HCT116 (cell line): ENCODE results near the gene JUN. TPM values are rescaled to one million over a fixed set of nuclear protein-coding genes. Genes with fewer than 3 reads are reported as not detected.

Experiments used
- ATAC-seq: fragments of 200-7000 bp; cut with Tn5 transposase; 2 replicates; pipeline ENCODE4 v1.9.1; 2020; ENCODE audit warnings: mild to moderate bottlenecking, moderate library complexity
- BruUV-seq: library from RNA; stranded (reverse); fragments of 400-500 nt; replicated peaks from 2 replicates; lab custom pipeline; 2021; lab: Mats Ljungman, UMichigan
- CTCF ChIA-PET: fragments of 300-600 bp; sonication (Branson Sonifier 250); formaldehyde crosslinking; loops from one replicate; lab custom pipeline; 2021; ENCODE audit warnings: antibody characterized with exemption; lab: Charles Lee
- POLR2A ChIA-PET: fragments of 300-600, 350-600 bp; sonication (Branson Sonifier 250); formaldehyde crosslinking; loops from one replicate; lab custom pipeline; 2021; ENCODE audit warnings: antibody characterized with exemption; lab: Charles Lee
- RAD21 ChIA-PET, 2 experiments: fragments of 300-600 bp; sonication (Branson Sonifier 250); formaldehyde crosslinking; loops; one replicate each; lab custom pipeline; 2023; ENCODE audit warnings: low total read pairs in 2 of 2; ENCODE audit not compliant: uncharacterized antibody in 2 of 2, unreplicated experiment in 2 of 2, low non-redundant PET in 1 of 2; lab: Charles Lee
- DNase-seq: peaks from one replicate; pipeline ENCODE4 v3.0.0-alpha.2; 2010; ENCODE audit warnings: low read depth, low spot score
- H2AFZ ChIP-seq: fragments of 200-600 bp; shearing (Covaris generic), sonication (generic); 2 replicates; pipeline ENCODE4 v1.6.1; 2017; ENCODE audit warnings: low read depth, mixed run types, mixed read lengths, antibody characterized with exemption, low read length; ENCODE audit not compliant: poor library complexity, severe bottlenecking
- H3K27ac ChIP-seq: 2 replicates; pipeline ENCODE4 v1.5.1; 2012; ENCODE audit warnings: low read depth, low read length
- H3K27me3 ChIP-seq: fragments of 200-600 bp; sonication (generic); 2 replicates; pipeline ENCODE4 v1.6.1; 2016; ENCODE audit warnings: mixed run types, low read length, mixed read lengths; ENCODE audit not compliant: insufficient read depth
- H3K36me3 ChIP-seq, 2 experiments: fragments of 200-500 bp in 1 of 2; fragments of 200-600 bp in 1 of 2; sonication (Bioruptor generic) in 1 of 2; sonication (generic) in 1 of 2; 2 replicates each; pipeline versions ENCODE4 v1.5.1 to v1.6.1; 2014 to 2016; ENCODE audit warnings: low read length in 2 of 2, inconsistent platforms in 1 of 2, mixed read lengths in 1 of 2, mixed run types in 1 of 2; ENCODE audit not compliant: insufficient read depth in 2 of 2, control insufficient read depth in 1 of 2
- H3K4me1 ChIP-seq, 2 experiments: fragments of 200-600 bp in 1 of 2; sonication (generic) in 1 of 2; 2 replicates each; pipeline versions ENCODE4 v1.5.1 to v1.6.1; 2012 to 2017; ENCODE audit warnings: low read length in 2 of 2, inconsistent platforms in 1 of 2, mild to moderate bottlenecking in 1 of 2, mixed read lengths in 1 of 2, mixed run types in 1 of 2, moderate library complexity in 1 of 2; ENCODE audit not compliant: insufficient read depth in 2 of 2, control insufficient read depth in 1 of 2
- H3K4me2 ChIP-seq: fragments of 200-600 bp; sonication (generic); 2 replicates; pipeline ENCODE4 v1.6.1; 2017; ENCODE audit warnings: mixed run types, low read length, mixed read lengths
- H3K4me3 ChIP-seq, 2 experiments: fragments of 200-600 bp in 1 of 2; sonication (generic) in 1 of 2; replicated peaks in 1 of 2; 2 replicates each; pipeline ENCODE4 v1.5.1; 2011 to 2016; ENCODE audit warnings: low read length in 2 of 2, control low read depth in 1 of 2, low read depth in 1 of 2, mild to moderate bottlenecking in 1 of 2, mixed read lengths in 1 of 2, mixed run types in 1 of 2
- H3K79me2 ChIP-seq: fragments of 200-600 bp; sonication (generic); 2 replicates; pipeline ENCODE4 v1.6.1; 2017; ENCODE audit warnings: mild to moderate bottlenecking, mixed run types, low read length, moderate library complexity, mixed read lengths; ENCODE audit not compliant: insufficient read depth
- H3K9ac ChIP-seq: fragments of 200-600 bp; sonication (generic); 2 replicates; pipeline ENCODE4 v1.6.1; 2016; ENCODE audit warnings: low read length, mixed read lengths
- H3K9me2 ChIP-seq: fragments of 200-600 bp; sonication (generic), shearing (Covaris generic); 2 replicates; pipeline ENCODE4 v1.6.1; 2017; ENCODE audit warnings: mixed run types, mild to moderate bottlenecking, moderate library complexity; ENCODE audit not compliant: insufficient read depth
- H3K9me3 ChIP-seq, 2 experiments: fragments of 200-500 bp in 1 of 2; fragments of 200-600 bp in 1 of 2; sonication (Bioruptor generic) in 1 of 2; sonication (generic) in 1 of 2; 2 replicates each; pipeline ENCODE4 v1.6.1; 2014 to 2017; ENCODE audit warnings: low read length in 2 of 2, mixed read lengths in 2 of 2, inconsistent platforms in 1 of 2, low read depth in 1 of 2, mild to moderate bottlenecking in 1 of 2, mixed run types in 1 of 2, moderate library complexity in 1 of 2; ENCODE audit not compliant: control insufficient read depth in 1 of 2, insufficient read depth in 1 of 2
- H4K20me1 ChIP-seq: fragments of 200-600 bp; sonication (generic), shearing (Covaris generic); 2 replicates; pipeline ENCODE4 v1.6.1; 2017; ENCODE audit warnings: mixed run types, mild to moderate bottlenecking, moderate library complexity; ENCODE audit not compliant: insufficient read depth
- CBX3 ChIP-seq: IDR thresholded peaks from 2 replicates; pipeline ENCODE4 v1.6.1; 2012; ENCODE audit warnings: low read depth
- CEBPB ChIP-seq: IDR thresholded peaks from 2 replicates; pipeline ENCODE4 v1.6.1; 2012; ENCODE audit warnings: low read depth
- CTCF ChIP-seq, 3 experiments: fragments of 200-600 bp in 1 of 3; sonication (generic) in 1 of 3; IDR thresholded peaks in 2 of 3; conservative IDR thresholded peaks in 1 of 3; 2 replicates each; pipeline ENCODE4 v1.5.1; 2012 to 2017; ENCODE audit warnings: low read depth in 2 of 3, low read length in 2 of 3, antibody characterized with exemption in 1 of 3, borderline replicate concordance in 1 of 3, control low read depth in 1 of 3, mild to moderate bottlenecking in 1 of 3, mixed read lengths in 1 of 3, mixed run types in 1 of 3, moderate library complexity in 1 of 3; ENCODE audit not compliant: insufficient read depth in 1 of 3
- FOSL1 ChIP-seq: IDR thresholded peaks from 2 replicates; pipeline ENCODE4 v1.6.1; 2012; ENCODE audit warnings: low read depth
- JUND ChIP-seq: IDR thresholded peaks from 2 replicates; pipeline ENCODE4 v1.6.1; 2012
- MAX ChIP-seq: IDR thresholded peaks from 2 replicates; pipeline ENCODE4 v1.6.1; 2012
- SIN3A ChIP-seq: IDR thresholded peaks from 2 replicates; pipeline ENCODE4 v1.6.1; 2012; ENCODE audit warnings: low read depth
- SP1 ChIP-seq: IDR thresholded peaks from 2 replicates; pipeline ENCODE4 v1.6.1; 2012; ENCODE audit warnings: low read depth
- SRF ChIP-seq: IDR thresholded peaks from 2 replicates; pipeline ENCODE4 v1.6.1; 2012; ENCODE audit warnings: low read depth
- ZFX ChIP-seq: fragments of 450-650 bp; IDR thresholded peaks from 2 replicates; pipeline ENCODE4 v1.6.1; 2017
- intact Hi-C: fragments of 100-400 bp; cut with micrococcal nuclease; formaldehyde crosslinking; loops from 2 replicates; pipeline ENCODE4 v1.10.0; 2022
- total RNA-seq: library from RNA; stranded (reverse); gene quantifications from one replicate; pipeline ENCODE4 v1.2.1, GENCODE V29; 2021; ENCODE audit not compliant: unreplicated experiment
- TF ChIP-seq, protein P1 (sequence below): IDR thresholded peaks from 2 replicates; pipeline ENCODE4 v1.6.1; 2012; ENCODE audit warnings: low read depth

The JUN gene
- total RNA-seq, 1 experiment from 2014 or later = 18.7 TPM

- Histone ChIP-seq H3K9me2 (no peaks in the 10 kb centered on the region), H3K27me3 (no peaks in the 10 kb centered on the region), H3K4me1 (peaks cover 0 to 14% of the 10 kb centered on the region in 2 experiments; a peak in 2 of 4 replicates), H4K20me1 (no peaks in the 10 kb centered on the region), H3K4me2 (no peak overlapping the region), H3K9me3 (no peaks in the 10 kb centered on the region), H2AFZ (no peak overlapping the region), H3K4me3 (no peak overlapping the region), H3K27ac (no peak overlapping the region), H3K36me3 (no peaks in the 10 kb centered on the region), H3K79me2 (no peaks in the 10 kb centered on the region), H3K9ac (no peak overlapping the region)
- intact Hi-C loops = loop anchor here (10.0 kb wide), 1 partner anchor 231 kb away; no protein-coding TSS in a partner anchor
- ChIA-PET RAD21 (no interaction called here), CTCF (interaction anchor here (1.1 to 1.6 kb wide), 2 partner anchors 9 to 1013 kb away, joined by 3 to 4 read pairs; no protein-coding TSS in a partner anchor), POLR2A (no interaction called here)
- ATAC-seq (no peak), DNase-seq (no peak)
- TF ChIP-seq SIN3A (no peak), FOSL1 (no peak), CTCF (IDR thresholded peaks at IDR 0.05 in 2 of 3, conservative IDR thresholded peaks at IDR 0.05 in 1 of 3; ENCODE audit: borderline replicate concordance in 1 of 3, insufficient read depth in 1 of 3, low read depth in 2 of 3, low read length in 2 of 3) (no peak), MAX (no peak), ZFX (no peak), JUND (no peak), SP1 (no peak), CEBPB (no peak), CBX3 (no peak), SRF (no peak)
- TF ChIP-seq, protein P1, sequence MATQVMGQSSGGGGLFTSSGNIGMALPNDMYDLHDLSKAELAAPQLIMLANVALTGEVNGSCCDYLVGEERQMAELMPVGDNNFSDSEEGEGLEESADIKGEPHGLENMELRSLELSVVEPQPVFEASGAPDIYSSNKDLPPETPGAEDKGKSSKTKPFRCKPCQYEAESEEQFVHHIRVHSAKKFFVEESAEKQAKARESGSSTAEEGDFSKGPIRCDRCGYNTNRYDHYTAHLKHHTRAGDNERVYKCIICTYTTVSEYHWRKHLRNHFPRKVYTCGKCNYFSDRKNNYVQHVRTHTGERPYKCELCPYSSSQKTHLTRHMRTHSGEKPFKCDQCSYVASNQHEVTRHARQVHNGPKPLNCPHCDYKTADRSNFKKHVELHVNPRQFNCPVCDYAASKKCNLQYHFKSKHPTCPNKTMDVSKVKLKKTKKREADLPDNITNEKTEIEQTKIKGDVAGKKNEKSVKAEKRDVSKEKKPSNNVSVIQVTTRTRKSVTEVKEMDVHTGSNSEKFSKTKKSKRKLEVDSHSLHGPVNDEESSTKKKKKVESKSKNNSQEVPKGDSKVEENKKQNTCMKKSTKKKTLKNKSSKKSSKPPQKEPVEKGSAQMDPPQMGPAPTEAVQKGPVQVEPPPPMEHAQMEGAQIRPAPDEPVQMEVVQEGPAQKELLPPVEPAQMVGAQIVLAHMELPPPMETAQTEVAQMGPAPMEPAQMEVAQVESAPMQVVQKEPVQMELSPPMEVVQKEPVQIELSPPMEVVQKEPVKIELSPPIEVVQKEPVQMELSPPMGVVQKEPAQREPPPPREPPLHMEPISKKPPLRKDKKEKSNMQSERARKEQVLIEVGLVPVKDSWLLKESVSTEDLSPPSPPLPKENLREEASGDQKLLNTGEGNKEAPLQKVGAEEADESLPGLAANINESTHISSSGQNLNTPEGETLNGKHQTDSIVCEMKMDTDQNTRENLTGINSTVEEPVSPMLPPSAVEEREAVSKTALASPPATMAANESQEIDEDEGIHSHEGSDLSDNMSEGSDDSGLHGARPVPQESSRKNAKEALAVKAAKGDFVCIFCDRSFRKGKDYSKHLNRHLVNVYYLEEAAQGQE = no peak
- no TSS peak for BruUV-seq
These were observed 37.7 kb downstream of the JUN start for GRCh38 chr1:58746182-58746581.
